Keratinocyte (primary cell): ENCODE results near the gene TIMM50. TPM values are rescaled to one million over a fixed set of nuclear protein-coding genes. Genes with fewer than 3 reads are reported as not detected.

Source experiments
- DNase-seq: peaks from one replicate; pipeline ENCODE4 v3.0.0-alpha.2; 2011; ENCODE audit warnings: low read depth, missing footprints, low spot score
- FAIRE-seq: peaks from 2 replicates; lab custom pipeline; 2011; peaks lifted over from hg19 to GRCh38; lab: Jason Lieb, UNC
- H2AFZ ChIP-seq: 2 replicates; pipeline ENCODE4 v1.6.0; 2012; ENCODE audit warnings: low read length, control low read depth, inconsistent platforms; ENCODE audit not compliant: control insufficient read depth
- H3K27ac ChIP-seq: 2 replicates; pipeline ENCODE4 v1.5.1; 2011; ENCODE audit warnings: low read length; ENCODE audit not compliant: control insufficient read depth, insufficient read depth
- H3K27me3 ChIP-seq: 3 replicates; pipeline ENCODE4 v1.6.0; 2011; ENCODE audit warnings: low read length; ENCODE audit not compliant: control insufficient read depth, insufficient read depth; ENCODE audit errors: extremely low read depth
- H3K36me3 ChIP-seq, 2 experiments: 2 replicates in 1 of 2; 3 replicates in 1 of 2; pipeline ENCODE4 v1.5.1; 2011; ENCODE audit warnings: low read length in 2 of 2, mild to moderate bottlenecking in 1 of 2; ENCODE audit not compliant: control insufficient read depth in 2 of 2, insufficient read depth in 2 of 2; ENCODE audit errors: extremely low read depth in 1 of 2
- H3K4me1 ChIP-seq: 3 replicates; pipeline ENCODE4 v1.5.1; 2011; ENCODE audit warnings: low read length; ENCODE audit not compliant: control insufficient read depth, insufficient read depth; ENCODE audit errors: extremely low read depth
- H3K4me2 ChIP-seq: 3 replicates; pipeline ENCODE4 v1.6.0; 2011; ENCODE audit warnings: low read depth, low read length; ENCODE audit not compliant: control insufficient read depth, insufficient read depth; ENCODE audit errors: extremely low read depth
- H3K4me3 ChIP-seq, 3 experiments: fragments of 200-600 bp in 1 of 3; sonication (generic) in 1 of 3; 2 replicates in 2 of 3; 3 replicates in 1 of 3; pipeline ENCODE4 v1.5.1; 2011 to 2016; ENCODE audit warnings: low read length in 3 of 3, mild to moderate bottlenecking in 3 of 3, control low read depth in 2 of 3, inconsistent platforms in 1 of 3, low read depth in 1 of 3, mixed read lengths in 1 of 3, mixed run types in 1 of 3, moderate library complexity in 1 of 3; ENCODE audit not compliant: control insufficient read depth in 2 of 3, insufficient read depth in 2 of 3; ENCODE audit errors: extremely low read depth in 1 of 3
- H3K79me2 ChIP-seq: 2 replicates; pipeline ENCODE4 v1.6.0; 2012; ENCODE audit warnings: low read length; ENCODE audit not compliant: control insufficient read depth, insufficient read depth
- H3K9ac ChIP-seq: 3 replicates; pipeline ENCODE4 v1.6.0; 2011; ENCODE audit warnings: low read length; ENCODE audit not compliant: control insufficient read depth, insufficient read depth; ENCODE audit errors: extremely low read depth
- H3K9me1 ChIP-seq: 3 replicates; pipeline ENCODE4 v1.6.0; 2011; ENCODE audit warnings: low read length; ENCODE audit not compliant: control insufficient read depth, insufficient read depth; ENCODE audit errors: extremely low read depth
- H3K9me3 ChIP-seq: 2 replicates; pipeline ENCODE4 v1.5.1; 2012; ENCODE audit warnings: low read depth, low read length; ENCODE audit not compliant: control insufficient read depth
- H4K20me1 ChIP-seq: 3 replicates; pipeline ENCODE4 v1.6.0; 2011; ENCODE audit warnings: low read length; ENCODE audit not compliant: control insufficient read depth, insufficient read depth; ENCODE audit errors: extremely low read depth
- EZH2 ChIP-seq: IDR thresholded peaks from one replicate; pipeline ENCODE4 v1.6.1; 2012; ENCODE audit warnings: inconsistent platforms, mild to moderate bottlenecking, low read length, moderate library complexity
- dilution Hi-C: fragments of 300-500 bp; cut with MboI; formaldehyde crosslinking; loops from one replicate; pipeline ENCODE4 v1.7.0; 2020; ENCODE audit warnings: low sequenced_read_pairs; ENCODE audit not compliant: extremely low pct_ligation_motif_present
- polyA plus RNA-seq, 5 experiments: library from polyadenylated mRNA; depleted of rRNA in 3 of 5; stranded (reverse) in 3 of 5; stranded (forward) in 1 of 5; unstranded in 1 of 5; fragments of >200 nt; gene quantifications; 1 replicate in 1 of 5; 2 replicates in 3 of 5; 3 replicates in 1 of 5; pipeline versions ENCODE4 v1.2.1 to v1.2.3, GENCODE V29; 2011 to 2012; ENCODE audit warnings: missing spikeins in 2 of 5, low read depth in 1 of 5, low replicate concordance in 1 of 5
- TF ChIP-seq, protein P1 (sequence below), 3 experiments: IDR thresholded peaks in 1 of 3; conservative IDR thresholded peaks in 1 of 3; optimal IDR thresholded peaks in 1 of 3; 2 replicates in 2 of 3; 3 replicates in 1 of 3; pipeline versions ENCODE3 to v1.5.1; 2011; ENCODE audit warnings: low read length in 3 of 3, mild to moderate bottlenecking in 3 of 3, moderate library complexity in 2 of 3, control low read depth in 1 of 3, inconsistent platforms in 1 of 3; ENCODE audit not compliant: insufficient read depth in 2 of 3; ENCODE audit errors: extremely low read depth in 1 of 3

The TIMM50 gene
- polyA plus RNA-seq, 1 donor (not counting 4 experiments of a cell fraction or from before 2014, with no cell fraction given), result 85.5 TPM

DNA sequence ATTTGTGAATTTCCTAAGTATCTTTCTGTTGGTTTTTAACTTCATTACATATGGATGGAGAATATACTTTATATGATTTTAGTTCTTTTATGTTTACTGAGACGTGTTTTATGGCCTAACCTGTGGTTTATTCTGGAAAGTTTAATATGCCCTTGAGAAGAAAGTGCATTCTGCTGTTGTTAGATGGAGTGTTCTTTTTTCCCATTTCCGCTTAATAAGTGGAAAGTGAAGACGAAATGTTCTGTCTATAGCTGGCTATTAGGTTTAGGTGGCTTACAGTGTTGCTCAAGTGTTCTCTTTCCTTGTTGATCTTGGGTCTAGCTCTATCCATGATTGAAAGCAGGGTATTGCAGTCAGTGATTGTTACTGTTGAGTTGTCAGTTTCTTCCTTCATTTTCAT, 17.2 kb upstream of the TIMM50 start:
- DNase-seq, result no peak
- Histone ChIP-seq H3K4me1 (no peaks in the 10 kb centered on the region), H3K4me2 (no peak overlapping the region), H3K79me2 (peaks cover 2% of the 10 kb centered on the region), H3K9me3 (no peaks in the 10 kb centered on the region), H4K20me1 (no peaks in the 10 kb centered on the region), H3K27ac (no peak overlapping the region), H3K4me3 (no peak overlapping the region), H3K9me1 (no peaks in the 10 kb centered on the region), H2AFZ (no peak overlapping the region), H3K27me3 (no peaks in the 10 kb centered on the region), H3K36me3 (peaks cover 47 to 50% of the 10 kb centered on the region in 2 experiments), H3K9ac (no peak overlapping the region)
- TF ChIP-seq, protein P1, sequence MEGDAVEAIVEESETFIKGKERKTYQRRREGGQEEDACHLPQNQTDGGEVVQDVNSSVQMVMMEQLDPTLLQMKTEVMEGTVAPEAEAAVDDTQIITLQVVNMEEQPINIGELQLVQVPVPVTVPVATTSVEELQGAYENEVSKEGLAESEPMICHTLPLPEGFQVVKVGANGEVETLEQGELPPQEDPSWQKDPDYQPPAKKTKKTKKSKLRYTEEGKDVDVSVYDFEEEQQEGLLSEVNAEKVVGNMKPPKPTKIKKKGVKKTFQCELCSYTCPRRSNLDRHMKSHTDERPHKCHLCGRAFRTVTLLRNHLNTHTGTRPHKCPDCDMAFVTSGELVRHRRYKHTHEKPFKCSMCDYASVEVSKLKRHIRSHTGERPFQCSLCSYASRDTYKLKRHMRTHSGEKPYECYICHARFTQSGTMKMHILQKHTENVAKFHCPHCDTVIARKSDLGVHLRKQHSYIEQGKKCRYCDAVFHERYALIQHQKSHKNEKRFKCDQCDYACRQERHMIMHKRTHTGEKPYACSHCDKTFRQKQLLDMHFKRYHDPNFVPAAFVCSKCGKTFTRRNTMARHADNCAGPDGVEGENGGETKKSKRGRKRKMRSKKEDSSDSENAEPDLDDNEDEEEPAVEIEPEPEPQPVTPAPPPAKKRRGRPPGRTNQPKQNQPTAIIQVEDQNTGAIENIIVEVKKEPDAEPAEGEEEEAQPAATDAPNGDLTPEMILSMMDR (optimal IDR thresholded peaks at IDR 0.05 in 1 of 3, IDR thresholded peaks at IDR 0.05 in 1 of 3, conservative IDR thresholded peaks at IDR 0.05 in 1 of 3; ENCODE audit: extremely low read depth in 1 of 3, insufficient read depth in 2 of 3, low read length in 3 of 3), result no peak
- no peak for TF ChIP-seq EZH2
- dilution Hi-C loops, result no loop called here
- no peak for FAIRE-seq

DNA sequence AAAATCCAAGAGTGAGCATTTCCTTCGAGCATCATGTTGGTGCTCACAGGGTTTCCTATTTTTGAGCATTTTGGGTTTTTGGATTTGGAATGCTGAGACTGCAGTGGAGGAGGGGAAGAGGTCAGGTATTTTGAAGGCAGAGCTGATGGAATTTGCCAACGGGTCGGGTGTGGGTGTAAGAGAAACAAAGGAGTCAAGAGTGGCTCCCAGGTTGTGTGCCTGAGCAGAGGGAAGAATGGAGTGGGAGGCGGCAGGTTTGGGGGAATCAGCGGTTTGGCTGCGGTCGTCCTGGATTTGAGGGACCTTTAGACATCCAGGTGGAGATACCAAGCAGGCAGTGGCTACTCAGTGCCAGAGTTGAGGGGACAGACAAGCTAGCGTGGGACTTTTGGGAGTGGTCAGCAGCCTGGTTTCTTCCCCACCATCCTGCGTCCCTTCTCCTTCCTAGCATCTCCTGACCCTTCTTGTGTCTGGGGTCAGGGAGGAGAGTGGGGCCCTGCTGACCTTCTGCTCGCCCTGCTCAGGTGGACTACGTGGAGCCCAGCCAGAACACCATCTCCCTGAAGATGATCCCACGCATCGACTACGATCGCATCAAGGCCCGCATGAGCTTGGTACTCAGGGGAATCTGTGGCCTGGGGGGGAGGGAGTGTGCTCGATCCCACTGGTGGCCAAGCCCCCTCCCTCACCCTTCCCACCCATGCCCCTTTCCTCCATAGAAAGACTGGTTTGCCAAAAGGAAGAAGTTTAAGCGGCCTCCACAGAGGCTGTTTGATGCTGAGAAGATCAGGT, 14.5 kb upstream of the TIMM50 start:
- H3K79me2 ChIP-seq, result peaks cover 2% of the 10 kb centered on the region
- FAIRE-seq, result no peak
- DNase-seq, result no peak
- H3K4me1 ChIP-seq, result no peaks in the 10 kb centered on the region
- H3K36me3 ChIP-seq, result peaks cover 49 to 52% of the 10 kb centered on the region in 2 experiments
- TF ChIP-seq EZH2, result no peak
- TF ChIP-seq, protein P1 (optimal IDR thresholded peaks at IDR 0.05 in 1 of 3, IDR thresholded peaks at IDR 0.05 in 1 of 3, conservative IDR thresholded peaks at IDR 0.05 in 1 of 3; ENCODE audit: extremely low read depth in 1 of 3, insufficient read depth in 2 of 3, low read length in 3 of 3), result no peak
- H3K27ac ChIP-seq, result no peak overlapping the region
- H4K20me1 ChIP-seq, result no peaks in the 10 kb centered on the region
- dilution Hi-C loops, result no loop called here
- no peaks in the 10 kb centered on the region for H3K9me1 ChIP-seq
- no peak overlapping the region for H3K4me3 ChIP-seq
- H3K27me3 ChIP-seq, result no peaks in the 10 kb centered on the region
- no peaks in the 10 kb centered on the region for H3K9me3 ChIP-seq
- H2AFZ ChIP-seq, result no peak overlapping the region
- H3K4me2 ChIP-seq, result no peak overlapping the region
- no peak overlapping the region for H3K9ac ChIP-seq
